22Rv1 (cell line): Measurements from ENCODE around the gene ALPL.

Experiments
- ZFX ChIP-seq: fragments of 450-650 bp; IDR thresholded peaks from 2 replicates; pipeline ENCODE4 v1.6.1; 2017; ENCODE audit warnings: antibody characterized with exemption, borderline replicate concordance
- TF ChIP-seq, protein P1 (sequence below): fragments of 450-650 bp; IDR thresholded peaks from 2 replicates; pipeline ENCODE4 v1.5.1; 2017; ENCODE audit warnings: mild to moderate bottlenecking

DNA sequence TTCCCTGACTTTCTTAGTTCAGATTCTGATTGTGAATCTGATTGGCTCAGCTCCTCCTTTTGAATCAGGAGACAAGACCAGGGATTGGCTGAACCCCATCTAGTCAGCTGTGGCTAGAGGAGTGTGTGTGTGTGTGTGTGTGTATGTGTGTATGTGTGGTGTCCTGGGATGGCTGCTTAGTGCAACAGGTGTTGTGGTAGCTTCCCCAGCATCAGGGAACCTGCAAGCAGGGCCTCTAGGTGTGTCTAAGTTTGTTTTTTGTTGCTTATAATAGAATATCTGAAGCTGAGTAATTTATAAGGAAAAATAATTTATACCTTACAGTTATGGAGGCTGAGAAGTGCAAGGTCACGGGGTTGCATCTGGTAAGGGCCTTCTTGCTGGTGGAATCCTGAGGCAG, 13.2 kb upstream of the ALPL start:
- TF ChIP-seq, protein P1, sequence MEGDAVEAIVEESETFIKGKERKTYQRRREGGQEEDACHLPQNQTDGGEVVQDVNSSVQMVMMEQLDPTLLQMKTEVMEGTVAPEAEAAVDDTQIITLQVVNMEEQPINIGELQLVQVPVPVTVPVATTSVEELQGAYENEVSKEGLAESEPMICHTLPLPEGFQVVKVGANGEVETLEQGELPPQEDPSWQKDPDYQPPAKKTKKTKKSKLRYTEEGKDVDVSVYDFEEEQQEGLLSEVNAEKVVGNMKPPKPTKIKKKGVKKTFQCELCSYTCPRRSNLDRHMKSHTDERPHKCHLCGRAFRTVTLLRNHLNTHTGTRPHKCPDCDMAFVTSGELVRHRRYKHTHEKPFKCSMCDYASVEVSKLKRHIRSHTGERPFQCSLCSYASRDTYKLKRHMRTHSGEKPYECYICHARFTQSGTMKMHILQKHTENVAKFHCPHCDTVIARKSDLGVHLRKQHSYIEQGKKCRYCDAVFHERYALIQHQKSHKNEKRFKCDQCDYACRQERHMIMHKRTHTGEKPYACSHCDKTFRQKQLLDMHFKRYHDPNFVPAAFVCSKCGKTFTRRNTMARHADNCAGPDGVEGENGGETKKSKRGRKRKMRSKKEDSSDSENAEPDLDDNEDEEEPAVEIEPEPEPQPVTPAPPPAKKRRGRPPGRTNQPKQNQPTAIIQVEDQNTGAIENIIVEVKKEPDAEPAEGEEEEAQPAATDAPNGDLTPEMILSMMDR: no peak
- no peak for TF ChIP-seq ZFX
